Caco-2 (cell line): ENCODE data around the gene DNAJC4. TPM values are rescaled to one million over a fixed set of nuclear protein-coding genes. Genes with fewer than 3 reads are reported as not detected.

ENCODE experiments used
- total RNA-seq: library from RNA; stranded (reverse); gene quantifications from 2 replicates; pipeline ENCODE4 v1.2.3, GENCODE V29; 2022

DNAJC4 gene
- total RNA-seq, 1 experiment from 2014 or later = 22.9 TPM

Other genes with a start within 250 kb of the DNAJC4 start
- gene OTUB1, start 244.1 kb upstream of the DNAJC4 start, total RNA-seq = 140 and 152 TPM in 2 replicates
- 0.14 and 0.39 TPM in 2 replicates for gene FLRT1, start 194.6 kb upstream of the DNAJC4 start, total RNA-seq
- gene MACROD1, start 64.4 kb upstream of the DNAJC4 start, total RNA-seq = 24.0 and 29.6 TPM in 2 replicates
- 293 and 297 TPM in 2 replicates for gene STIP1, start 44.4 kb upstream of the DNAJC4 start, total RNA-seq
- 3.3 and 4.3 TPM in 2 replicates for gene FERMT3, start 23.8 kb upstream of the DNAJC4 start, total RNA-seq
- 32.1 and 36.8 TPM in 2 replicates for gene TRPT1, start 4.4 kb upstream of the DNAJC4 start, total RNA-seq
- gene NUDT22, start 4.3 kb upstream of the DNAJC4 start, total RNA-seq = 31.9 and 33.4 TPM in 2 replicates
- 60.6 and 61.7 TPM in 2 replicates for gene VEGFB, start 4.0 kb downstream of the DNAJC4 start, total RNA-seq
- 70.2 and 76.8 TPM in 2 replicates for gene FKBP2, start 10.5 kb downstream of the DNAJC4 start, total RNA-seq
- gene PPP1R14B, start 16.4 kb downstream of the DNAJC4 start, total RNA-seq = 162 and 185 TPM in 2 replicates
- gene PLCB3, start 21.0 kb downstream of the DNAJC4 start, total RNA-seq = 37.5 and 40.6 TPM in 2 replicates
- gene BAD, start 54.1 kb downstream of the DNAJC4 start, total RNA-seq = 50.5 and 51.6 TPM in 2 replicates
- gene GPR137, start 55.3 kb downstream of the DNAJC4 start, total RNA-seq = 52.2 and 58.5 TPM in 2 replicates
- not detected in 2 replicates for gene KCNK4, start 60.8 kb downstream of the DNAJC4 start, total RNA-seq
- 12.8 and 16.7 TPM in 2 replicates for gene CATSPERZ, start 69.8 kb downstream of the DNAJC4 start, total RNA-seq
- gene ESRRA, start 75.0 kb downstream of the DNAJC4 start, total RNA-seq = 66.9 and 71.7 TPM in 2 replicates
- 235 and 246 TPM in 2 replicates for gene TRMT112, start 87.0 kb downstream of the DNAJC4 start, total RNA-seq
- gene PRDX5, start 87.6 kb downstream of the DNAJC4 start, total RNA-seq = 269 and 306 TPM in 2 replicates
- 3.6 and 3.9 TPM in 2 replicates for gene CCDC88B, start 109.7 kb downstream of the DNAJC4 start, total RNA-seq
- 95.7 and 98.6 TPM in 2 replicates for gene RPS6KA4, start 128.6 kb downstream of the DNAJC4 start, total RNA-seq